DMS53 (cell line): Measurements from ENCODE around the gene ANKMY1.

Experiments
- DNase-seq: peaks from one replicate; lab custom pipeline; 2025; lab: John Stamatoyannopoulos, UW

ANKMY1 gene

GRCh38 chr2:240459401-240460252, 98.2 kb downstream of the ANKMY1 start:
- peak; percentile 70 for DNase-seq

GRCh38 chr2:240458900-240459391, 98.8 kb downstream of the ANKMY1 start:
- DNase-seq: no peak

GRCh38 chr2:240458044-240458899, 99.5 kb downstream of the ANKMY1 start:
- DNase-seq: no peak

- no peak for DNase-seq
Observed at GRCh38 chr2:240457223-240458043, 100.4 kb downstream of the ANKMY1 start.

GRCh38 chr2:240456447-240457222, 101.2 kb downstream of the ANKMY1 start:
- DNase-seq: no peak

GRCh38 chr2:240455647-240456446, 101.9 kb downstream of the ANKMY1 start:
- DNase-seq: peak; percentile 51

GRCh38 chr2:240455272-240455646, 102.5 kb downstream of the ANKMY1 start:
- no peak for DNase-seq

GRCh38 chr2:240454106-240454901, 103.5 kb downstream of the ANKMY1 start:
- DNase-seq: no peak

GRCh38 chr2:240453461-240454105, 104.2 kb downstream of the ANKMY1 start:
- no peak for DNase-seq

- peak; percentile 79 for DNase-seq
Observed at GRCh38 chr2:240452462-240453256, 105.1 kb downstream of the ANKMY1 start.

GRCh38 chr2:240451791-240452461, 105.9 kb downstream of the ANKMY1 start:
- DNase-seq: no peak

- DNase-seq: no peak
Observed at GRCh38 chr2:240451108-240451611, 106.6 kb downstream of the ANKMY1 start.

- no peak for DNase-seq
Observed at GRCh38 chr2:240450532-240451107, 107.2 kb downstream of the ANKMY1 start.

GRCh38 chr2:240449764-240450531, 107.8 kb downstream of the ANKMY1 start:
- peak; percentile 42 for DNase-seq

GRCh38 chr2:240448387-240449274, 109.2 kb downstream of the ANKMY1 start:
- DNase-seq: no peak
